ENCODE measurements around the gene CRELD2. TPM values are rescaled to one million over a fixed set of nuclear protein-coding genes. Genes with fewer than 3 reads are reported as not detected.

CRELD2 gene
- total RNA-seq, 4 donors from 2014 or later, result 44.8 to 80.4 (median 65.1) TPM

GRCh38 chr22:49965091-49966040 lies 46.9 kb downstream of the CRELD2 start:
- TF ChIP-seq CTCF (IDR thresholded peaks at IDR 0.05) (no peak), EP300 (IDR thresholded peaks at IDR 0.05) (no peak), POLR2A (IDR thresholded peaks at IDR 0.05) (no peak)
- Histone ChIP-seq H3K36me3 (peaks cover 3 to 45% (median 23%) of the 10 kb centered on the region in 3 donors), H3K27ac (peak overlapping the region; percentile 37 to 95 (median 92)), H3K4me1 (peaks cover 0 to 80% (median 62%) of the 10 kb centered on the region in 4 donors), H3K9me3 (no peaks in the 10 kb centered on the region), H3K4me3 (peak overlapping the region in 1 of 4 donors; percentile 86), H3K27me3 (no peaks in the 10 kb centered on the region)
- WGBS, 2 donors, result 85 to 86% methylated on average over 13 to 22 of the region's 22 CpGs
- DNase-seq (ENCODE audit: low spot score in 2 of 2), result peak in 1 of 2 donors; percentile 10

- H3K27me3 ChIP-seq, result no peaks in the 10 kb centered on the region
- H3K4me1 ChIP-seq, result peaks cover 0 to 88% (median 65%) of the 10 kb centered on the region in 4 donors
- TF ChIP-seq CTCF (IDR thresholded peaks at IDR 0.05) (no peak), POLR2A (IDR thresholded peaks at IDR 0.05) (no peak), EP300 (IDR thresholded peaks at IDR 0.05) (no peak)
- DNase-seq (ENCODE audit: low spot score in 2 of 2), result no peak
- no peaks in the 10 kb centered on the region for H3K9me3 ChIP-seq
- peaks cover 3 to 42% (median 23%) of the 10 kb centered on the region in 3 donors for H3K36me3 ChIP-seq
- H3K4me3 ChIP-seq, result peak overlapping the region in 1 of 4 donors; percentile 27
- 83 to 85% methylated on average over 2 to 11 of the region's 11 CpGs for WGBS, 2 donors
- peak overlapping the region; percentile 73 to 95 (median 92) for H3K27ac ChIP-seq
Measured at GRCh38 chr22:49966041-49966773, 47.8 kb downstream of the CRELD2 start.

- Histone ChIP-seq H3K27me3 (no peaks in the 10 kb centered on the region), H3K36me3 (peaks cover 0 to 34% (median 16%) of the 10 kb centered on the region in 3 donors), H3K4me3 (peak overlapping the region in 3 of 4 donors; percentile 16 to 27 (median 26)), H3K4me1 (peaks cover 0 to 97% (median 71%) of the 10 kb centered on the region in 4 donors), H3K9me3 (no peaks in the 10 kb centered on the region), H3K27ac (peak overlapping the region; percentile 73 to 95 (median 92))
- DNase-seq (ENCODE audit: low spot score in 2 of 2), result peak; percentile 40 to 51
- TF ChIP-seq POLR2A (IDR thresholded peaks at IDR 0.05) (no peak), EP300 (IDR thresholded peaks at IDR 0.05) (peak in 1 of 2 donors; percentile 61), CTCF (IDR thresholded peaks at IDR 0.05) (peak in 1 of 5 experiments; percentile 3)
- 40 to 51% methylated on average over 25 to 35 of the region's 36 CpGs for WGBS, 2 donors
Measured at GRCh38 chr22:49966774-49967705, 48.6 kb downstream of the CRELD2 start.

GRCh38 chr22:49967706-49968208 lies 49.3 kb downstream of the CRELD2 start:
- Histone ChIP-seq H3K4me1 (peaks cover 0 to 98% (median 73%) of the 10 kb centered on the region in 4 donors), H3K27ac (peak overlapping the region; percentile 73 to 95 (median 92)), H3K27me3 (no peaks in the 10 kb centered on the region), H3K4me3 (peak overlapping the region in 3 of 4 donors; percentile 16 to 27 (median 26)), H3K36me3 (peaks cover 0 to 29% (median 13%) of the 10 kb centered on the region in 3 donors), H3K9me3 (no peaks in the 10 kb centered on the region)
- DNase-seq (ENCODE audit: low spot score in 2 of 2), result peak; percentile 54 to 61
- peak in 1 of 2 donors; percentile 58 for TF ChIP-seq EP300 (IDR thresholded peaks at IDR 0.05)
- peak in 1 of 2 donors; percentile 4 for TF ChIP-seq POLR2A (IDR thresholded peaks at IDR 0.05)
- peak in 1 of 5 experiments; percentile 9 for TF ChIP-seq CTCF (IDR thresholded peaks at IDR 0.05)
- WGBS, 2 donors, result 25 to 34% methylated on average over 12 to 18 of the region's 18 CpGs

All from tibial nerve (tissue), 4 donors.